CD4-positive, CD25-positive, alpha-beta regulatory T cell (primary cell): ENCODE data around the gene KPNB1. TPM values are rescaled to one million over a fixed set of nuclear protein-coding genes. Genes with fewer than 3 reads are reported as not detected.

ENCODE experiments used
- ATAC-seq, 2 donors: fragments of 150-1000 bp; cut with Tn5 transposase; one replicate each; pipeline ENCODE4 v1.10.0; 2021; ENCODE audit warnings: low read depth in 2 of 2, moderate number of reproducible peaks in 2 of 2, moderate library complexity in 1 of 2
- DNase-seq, 3 donors: peaks; one replicate each; pipeline versions ENCODE4 v3.0.0 to v3.0.0-alpha.2; 2012 to 2022; ENCODE audit warnings: mixed read lengths in 1 of 3
- H3K27ac ChIP-seq: one replicate; pipeline ENCODE4 v1.7.0; 2013; ENCODE audit warnings: mild to moderate bottlenecking, low read length; ENCODE audit not compliant: insufficient read depth, poor library complexity, severe bottlenecking
- H3K27me3 ChIP-seq: one replicate; pipeline ENCODE4 v1.7.0; 2013; ENCODE audit warnings: low read length; ENCODE audit not compliant: control insufficient read depth, insufficient read depth
- H3K36me3 ChIP-seq: one replicate; pipeline ENCODE4 v1.7.0; 2013; ENCODE audit warnings: mild to moderate bottlenecking, low read length, moderate library complexity; ENCODE audit not compliant: control insufficient read depth, insufficient read depth
- H3K4me1 ChIP-seq: 2 replicates; pipeline ENCODE4 v1.7.0; 2013; ENCODE audit warnings: mild to moderate bottlenecking, low read length; ENCODE audit not compliant: insufficient read depth, control insufficient read depth, poor library complexity, severe bottlenecking
- H3K4me3 ChIP-seq: one replicate; pipeline ENCODE4 v1.7.0; 2013; ENCODE audit warnings: low read depth, mild to moderate bottlenecking, low read length, moderate library complexity
- H3K9me3 ChIP-seq, 2 experiments: 1 replicate in 1 of 2; 2 replicates in 1 of 2; pipeline ENCODE4 v1.7.0; 2013; ENCODE audit warnings: low read length in 2 of 2, mild to moderate bottlenecking in 1 of 2, moderate library complexity in 1 of 2; ENCODE audit not compliant: control insufficient read depth in 2 of 2
- H3K27ac Mint-ChIP-seq, 3 donors: one replicate each; pipeline ENCODE4 v1.8.0; 2020 to 2022; ENCODE audit warnings: mild to moderate bottlenecking in 3 of 3, mixed read lengths in 3 of 3, moderate library complexity in 2 of 3
- H3K27me3 Mint-ChIP-seq: one replicate; pipeline ENCODE4 v1.8.0; 2022; ENCODE audit warnings: mild to moderate bottlenecking, mixed read lengths
- H3K36me3 Mint-ChIP-seq: one replicate; pipeline ENCODE4 v1.8.0; 2020; ENCODE audit warnings: mixed read lengths
- H3K4me1 Mint-ChIP-seq, 4 donors: one replicate each; pipeline ENCODE4 v1.8.0; 2020 to 2022; ENCODE audit warnings: mixed read lengths in 4 of 4, mild to moderate bottlenecking in 1 of 4
- H3K4me3 Mint-ChIP-seq, 4 donors: one replicate each; pipeline ENCODE4 v1.8.0; 2020 to 2022; ENCODE audit warnings: mild to moderate bottlenecking in 4 of 4, mixed read lengths in 4 of 4, moderate library complexity in 3 of 4
- H3K9me3 Mint-ChIP-seq, 7 donors: one replicate each; pipeline ENCODE4 v1.8.0; 2020 to 2022; ENCODE audit warnings: mixed read lengths in 7 of 7, mild to moderate bottlenecking in 3 of 7, moderate library complexity in 2 of 7
- polyA plus RNA-seq, 4 donors: library from polyadenylated mRNA; unstranded; fragments of 300-500 nt; fragmentation: Illumina TruSeq; gene quantifications; one replicate each; pipeline ENCODE4 v1.2.3, GENCODE V29; 2021
- total RNA-seq: library from RNA; stranded (reverse); gene quantifications from one replicate; pipeline ENCODE4 v1.2.3, GENCODE V29; 2022

Gene KPNB1
- total and polyA plus RNA-seq, 5 donors from 2014 or later, result 20.4 to 242 (median 24.7) TPM

GRCh38 chr17:47615766-47616424 lies 33.8 kb upstream of the KPNB1 start:
- H3K27ac Mint-ChIP-seq, result peak overlapping the region in 2 of 3 donors; percentile 16 to 20
- no peaks in the 10 kb centered on the region for H3K9me3 ChIP-seq
- peaks cover 4 to 8% (median 6%) of the 10 kb centered on the region in 4 donors for H3K4me1 Mint-ChIP-seq
- H3K9me3 Mint-ChIP-seq, result no peaks in the 10 kb centered on the region
- ATAC-seq (no peak), DNase-seq (peak in 2 of 3 donors; percentile 57 to 67)
- peaks cover 22% of the 10 kb centered on the region for H3K36me3 Mint-ChIP-seq
- H3K27me3 ChIP-seq, result no peaks in the 10 kb centered on the region
- no peak overlapping the region for H3K4me3 ChIP-seq
- H3K36me3 ChIP-seq, result peaks cover 57% of the 10 kb centered on the region
- H3K27ac ChIP-seq, result no peak overlapping the region
- no peak overlapping the region for H3K4me3 Mint-ChIP-seq
- no peaks in the 10 kb centered on the region for H3K4me1 ChIP-seq
- no peaks in the 10 kb centered on the region for H3K27me3 Mint-ChIP-seq

GRCh38 chr17:47618410-47618809 lies 31.3 kb upstream of the KPNB1 start:
- Mint-ChIP-seq H3K27ac (peak overlapping the region in 1 of 3 donors; percentile 50), H3K36me3 (peaks cover 32% of the 10 kb centered on the region), H3K4me3 (peak overlapping the region in 1 of 4 donors; percentile 54), H3K27me3 (no peaks in the 10 kb centered on the region), H3K4me1 (peaks cover 4 to 13% (median 6%) of the 10 kb centered on the region in 4 donors), H3K9me3 (no peaks in the 10 kb centered on the region)
- Histone ChIP-seq H3K4me3 (no peak overlapping the region), H3K27me3 (no peaks in the 10 kb centered on the region), H3K36me3 (peaks cover 65% of the 10 kb centered on the region), H3K9me3 (no peaks in the 10 kb centered on the region), H3K4me1 (no peaks in the 10 kb centered on the region), H3K27ac (no peak overlapping the region)
- no peak for DNase-seq
- no peak for ATAC-seq

- H3K4me1 Mint-ChIP-seq, result peaks cover 4 to 13% (median 8%) of the 10 kb centered on the region in 4 donors
- H3K27ac ChIP-seq, result no peak overlapping the region
- H3K4me3 ChIP-seq, result no peak overlapping the region
- ATAC-seq, result no peak
- no peaks in the 10 kb centered on the region for H3K9me3 Mint-ChIP-seq
- H3K4me3 Mint-ChIP-seq, result no peak overlapping the region
- no peaks in the 10 kb centered on the region for H3K9me3 ChIP-seq
- no peaks in the 10 kb centered on the region for H3K27me3 ChIP-seq
- H3K36me3 ChIP-seq, result peaks cover 52% of the 10 kb centered on the region
- no peaks in the 10 kb centered on the region for H3K27me3 Mint-ChIP-seq
- peaks cover 37% of the 10 kb centered on the region for H3K36me3 Mint-ChIP-seq
- peak in 1 of 3 donors; percentile 36 for DNase-seq
- H3K4me1 ChIP-seq, result no peaks in the 10 kb centered on the region
- peak overlapping the region; percentile 0 to 76 (median 66) for H3K27ac Mint-ChIP-seq
Observed at GRCh38 chr17:47620503-47621245, 29.0 kb upstream of the KPNB1 start.

GRCh38 chr17:47621293-47622179 lies 28.2 kb upstream of the KPNB1 start:
- H3K27me3 Mint-ChIP-seq, result no peaks in the 10 kb centered on the region
- DNase-seq (no peak), ATAC-seq (no peak)
- Histone ChIP-seq H3K27me3 (no peaks in the 10 kb centered on the region), H3K4me1 (no peaks in the 10 kb centered on the region), H3K36me3 (peaks cover 49% of the 10 kb centered on the region), H3K27ac (no peak overlapping the region), H3K9me3 (no peaks in the 10 kb centered on the region), H3K4me3 (no peak overlapping the region)
- H3K27ac Mint-ChIP-seq, result peak overlapping the region; percentile 0 to 76 (median 59)
- peaks cover 0 to 11% (median 5%) of the 10 kb centered on the region in 4 donors for H3K4me1 Mint-ChIP-seq
- no peak overlapping the region for H3K4me3 Mint-ChIP-seq
- no peaks in the 10 kb centered on the region for H3K9me3 Mint-ChIP-seq
- H3K36me3 Mint-ChIP-seq, result peaks cover 34% of the 10 kb centered on the region

GRCh38 chr17:47622180-47622549 lies 27.6 kb upstream of the KPNB1 start:
- no peak overlapping the region for H3K4me3 ChIP-seq
- H3K9me3 ChIP-seq, result no peaks in the 10 kb centered on the region
- Mint-ChIP-seq H3K36me3 (peaks cover 34% of the 10 kb centered on the region), H3K27me3 (no peaks in the 10 kb centered on the region), H3K4me1 (peaks cover 0 to 11% (median 5%) of the 10 kb centered on the region in 4 donors), H3K27ac (peak overlapping the region in 1 of 3 donors; percentile 67), H3K4me3 (no peak overlapping the region), H3K9me3 (no peaks in the 10 kb centered on the region)
- no peak overlapping the region for H3K27ac ChIP-seq
- peaks cover 49% of the 10 kb centered on the region for H3K36me3 ChIP-seq
- no peaks in the 10 kb centered on the region for H3K27me3 ChIP-seq
- H3K4me1 ChIP-seq, result no peaks in the 10 kb centered on the region
- ATAC-seq (no peak), DNase-seq (no peak)

- Histone ChIP-seq H3K4me1 (no peaks in the 10 kb centered on the region), H3K9me3 (no peaks in the 10 kb centered on the region), H3K27me3 (no peaks in the 10 kb centered on the region), H3K4me3 (no peak overlapping the region), H3K36me3 (peaks cover 30% of the 10 kb centered on the region), H3K27ac (no peak overlapping the region)
- peak overlapping the region in 1 of 3 donors; percentile 52 for H3K27ac Mint-ChIP-seq
- no peaks in the 10 kb centered on the region for H3K27me3 Mint-ChIP-seq
- DNase-seq, result no peak
- no peaks in the 10 kb centered on the region for H3K9me3 Mint-ChIP-seq
- peaks cover 2 to 11% (median 6%) of the 10 kb centered on the region in 4 donors for H3K4me1 Mint-ChIP-seq
- H3K4me3 Mint-ChIP-seq, result no peak overlapping the region
- H3K36me3 Mint-ChIP-seq, result peaks cover 31% of the 10 kb centered on the region
- ATAC-seq, result no peak
Observed at GRCh38 chr17:47624727-47625068, 25.0 kb upstream of the KPNB1 start.

- DNase-seq, result no peak
- no peak overlapping the region for H3K4me3 ChIP-seq
- Mint-ChIP-seq H3K9me3 (no peaks in the 10 kb centered on the region), H3K4me1 (peaks cover 0 to 13% (median 2%) of the 10 kb centered on the region in 4 donors), H3K27me3 (no peaks in the 10 kb centered on the region), H3K4me3 (no peak overlapping the region), H3K27ac (no peak overlapping the region), H3K36me3 (peaks cover 20% of the 10 kb centered on the region)
- H3K36me3 ChIP-seq, result no peaks in the 10 kb centered on the region
- no peak for ATAC-seq
- H3K9me3 ChIP-seq, result no peaks in the 10 kb centered on the region
- H3K27ac ChIP-seq, result no peak overlapping the region
- no peaks in the 10 kb centered on the region for H3K4me1 ChIP-seq
- H3K27me3 ChIP-seq, result no peaks in the 10 kb centered on the region
Observed at GRCh38 chr17:47628014-47628566, 21.6 kb upstream of the KPNB1 start.
